GM21515 (cell line): Measurements from ENCODE around the gene EPHA8.

ENCODE experiments used
- ATAC-seq: cut with Tn5 transposase; IDR thresholded peaks from one replicate; pipeline ENCODE4 v1.9.1; 2021; ENCODE audit not compliant: unreplicated experiment

Gene EPHA8

DNA sequence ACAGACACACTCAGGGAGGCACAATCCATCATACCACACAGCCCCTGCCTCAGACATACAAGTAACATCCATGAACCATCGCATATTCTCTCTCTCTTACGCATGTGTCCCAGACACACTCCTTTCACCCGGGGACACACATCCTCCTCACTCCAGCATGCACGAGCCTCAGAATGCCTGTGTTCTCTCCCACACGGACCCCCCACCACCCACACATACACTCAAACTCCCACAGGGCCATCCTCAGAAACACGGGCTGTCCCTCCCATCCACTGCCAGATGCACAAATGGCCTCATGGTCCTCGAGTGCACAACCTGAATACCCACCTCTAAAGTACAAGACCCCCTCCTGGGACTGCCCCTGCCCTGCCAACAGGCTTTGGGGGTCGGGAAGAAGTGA is 78.0 kb downstream of the EPHA8 start:
- no peak for ATAC-seq

DNA sequence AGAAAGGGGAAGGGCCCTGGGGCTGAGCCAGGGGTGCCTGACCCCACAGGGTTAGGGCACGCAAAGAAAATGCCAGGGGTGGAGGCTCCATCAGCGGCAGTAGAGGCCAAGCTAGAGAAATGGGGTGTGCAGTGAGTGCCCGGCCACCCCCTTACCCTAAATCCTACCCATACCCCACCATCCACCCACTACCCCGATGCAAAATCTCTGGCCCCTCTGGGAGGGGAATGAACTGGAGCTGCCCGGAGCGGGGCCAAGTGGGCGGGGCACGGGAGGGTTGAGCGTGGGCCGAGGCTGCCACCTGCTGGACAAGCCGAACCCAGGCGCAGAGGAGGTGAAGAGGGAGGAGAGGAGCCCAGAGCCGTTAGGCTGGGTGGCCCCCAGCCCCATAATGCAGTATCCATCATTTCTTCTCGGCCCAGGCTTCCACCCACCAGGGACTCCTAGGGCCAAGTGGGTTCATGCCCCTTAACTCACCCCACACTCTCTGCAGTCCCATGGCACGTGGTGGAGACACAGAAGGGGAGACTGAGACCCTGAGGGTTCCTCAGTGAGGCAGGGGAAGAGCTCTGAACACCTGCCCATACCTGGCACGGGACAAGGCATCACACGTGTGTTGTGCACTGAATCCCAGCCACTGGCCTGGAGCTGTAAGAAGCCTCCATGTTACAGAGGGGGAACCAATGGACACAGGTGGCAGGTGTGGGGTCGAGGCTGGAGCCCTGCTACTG is 78.8 kb downstream of the EPHA8 start:
- ATAC-seq = no peak

DNA sequence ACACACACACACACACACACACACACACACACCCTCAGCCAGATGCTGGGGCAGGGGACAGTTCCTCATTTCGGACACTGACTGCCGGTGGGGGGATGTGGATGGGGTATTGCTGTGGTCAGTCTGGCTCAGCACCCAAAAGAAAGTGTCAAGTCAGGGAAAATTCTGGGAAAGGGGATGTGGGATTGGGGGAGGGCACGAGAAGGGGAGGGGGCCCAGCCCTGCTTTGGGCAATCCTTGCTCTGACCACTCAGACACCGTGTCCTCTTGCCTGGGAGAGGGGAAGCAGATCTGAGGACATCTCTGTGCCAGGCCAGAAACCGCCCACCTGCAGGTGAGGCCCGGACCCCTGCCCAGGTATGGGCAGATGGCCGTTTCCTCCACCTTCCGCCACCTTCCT is 80.1 kb downstream of the EPHA8 start, which contains the start of gene C1QC:
Gene C1QC, plus strand, starts transcription at position 253 of the 400 bp plus-strand sequence. CDS start 391 bp downstream, outside the sequence.
- ATAC-seq = no peak

DNA sequence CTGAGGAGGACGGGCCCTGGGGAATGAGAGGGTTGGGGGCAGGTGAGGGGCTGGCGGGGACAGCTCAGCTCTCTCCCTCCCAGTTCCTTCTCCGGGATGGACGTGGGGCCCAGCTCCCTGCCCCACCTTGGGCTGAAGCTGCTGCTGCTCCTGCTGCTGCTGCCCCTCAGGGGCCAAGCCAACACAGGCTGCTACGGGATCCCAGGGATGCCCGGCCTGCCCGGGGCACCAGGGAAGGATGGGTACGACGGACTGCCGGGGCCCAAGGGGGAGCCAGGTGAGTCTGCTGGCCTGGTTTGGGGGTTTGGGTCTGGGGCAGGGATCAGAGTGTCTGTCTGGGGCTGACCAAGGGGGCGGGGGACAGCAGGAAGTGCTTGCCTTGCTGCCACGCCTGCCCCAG is 80.6 kb downstream of the EPHA8 start:
- no peak for ATAC-seq

GRCh38 chr1:22645931-22646330 is 82.6 kb downstream of the EPHA8 start:
- no peak for ATAC-seq

DNA sequence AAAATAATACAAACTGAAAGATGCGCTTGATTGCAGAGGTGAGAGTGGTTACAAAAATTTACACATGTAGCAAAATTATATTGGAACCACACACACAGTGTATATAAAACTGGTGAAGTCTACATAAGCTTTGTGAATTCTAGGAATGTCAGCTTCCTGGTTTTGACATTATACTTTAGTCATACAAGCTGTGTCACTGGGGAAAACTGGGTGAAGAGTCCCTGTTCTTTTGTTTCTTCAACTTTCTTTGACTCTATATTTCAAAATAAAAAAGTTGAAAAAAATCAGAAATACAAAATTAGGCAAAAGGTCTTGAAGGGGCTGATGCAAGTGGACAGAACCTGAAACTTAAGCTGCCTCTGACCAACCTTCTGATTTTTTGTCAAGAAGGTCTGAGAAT is 83.1 kb downstream of the EPHA8 start:
- ATAC-seq = no peak

GRCh38 chr1:22650089-22650693 is 86.9 kb downstream of the EPHA8 start:
- ATAC-seq = no peak

DNA sequence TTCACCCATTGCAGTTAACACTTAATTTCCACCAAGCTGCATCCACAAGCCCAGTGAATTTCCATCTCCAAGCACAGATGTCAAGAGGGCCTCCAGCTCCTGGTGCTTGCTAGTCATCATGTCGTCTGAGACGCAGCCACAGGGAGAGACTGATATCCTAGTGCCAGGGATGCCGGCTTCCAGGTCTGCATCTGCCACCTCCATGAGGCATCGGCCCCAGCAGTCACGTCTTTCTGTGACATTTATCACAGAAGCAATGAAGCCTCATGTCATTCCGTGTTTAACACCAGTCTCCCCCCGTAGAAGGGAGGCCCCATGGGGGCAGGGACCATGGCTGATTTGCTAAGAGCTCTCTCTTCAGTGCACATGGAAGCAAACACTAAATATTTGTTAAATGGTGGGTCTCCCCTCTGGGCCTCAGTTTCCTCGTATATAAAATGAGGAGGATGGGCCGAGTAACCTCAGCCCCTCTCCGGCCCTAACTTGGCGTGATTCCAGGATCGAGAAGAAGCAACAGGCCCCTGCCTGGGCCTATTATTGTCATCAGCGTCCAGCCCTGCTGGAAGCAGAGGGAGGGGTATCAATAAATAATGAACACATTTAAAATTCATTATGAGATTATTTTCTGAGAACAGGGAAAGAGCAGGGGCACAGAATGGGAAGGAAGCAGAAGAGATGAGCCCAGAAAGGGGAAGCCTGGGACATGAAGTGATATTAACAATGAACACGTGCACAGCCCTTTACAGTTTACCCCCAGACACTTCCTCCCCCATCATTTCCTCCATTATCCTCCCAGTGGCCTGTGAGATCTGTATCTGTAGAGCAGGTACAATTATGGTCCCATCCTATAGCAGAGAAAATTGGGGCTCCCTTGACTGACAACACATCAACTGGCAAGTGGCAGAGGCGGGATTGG is 88.9 kb downstream of the EPHA8 start:
- ATAC-seq = no peak

DNA sequence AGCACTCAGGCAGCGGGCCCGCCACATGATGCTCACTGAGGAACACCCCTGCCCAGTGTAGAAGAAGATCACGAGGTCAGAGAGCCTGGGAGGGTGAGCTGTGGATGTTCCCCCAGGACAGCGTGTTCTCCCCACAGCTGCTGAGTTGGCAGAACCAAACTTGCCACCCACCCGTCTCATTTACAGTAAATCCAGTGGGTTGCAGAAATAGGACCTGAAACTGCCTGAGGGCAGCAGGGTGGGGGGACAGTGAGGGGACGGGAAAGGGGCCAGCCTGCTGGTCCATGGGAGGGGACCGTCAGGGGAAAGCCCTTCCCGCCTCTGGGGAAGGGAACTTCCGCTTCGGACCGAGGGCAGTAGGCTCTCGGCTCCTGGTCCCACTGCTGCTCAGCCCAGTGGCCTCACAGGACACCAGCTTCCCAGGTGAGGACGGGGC is 89.6 kb downstream of the EPHA8 start, which contains the start of gene C1QB:
Gene C1QB, plus strand, starts transcription at position 356 of the 436 bp plus-strand sequence. CDS start 6,227 bp downstream, outside the sequence.
- no peak for ATAC-seq
